Activated T-cell treated with anti-CD3 and anti-CD28 coated beads, Interleukin-2, amount 50 U/mL, for 24 hours (primary cell): ENCODE results near the gene TNFRSF8.

ENCODE experiments used
- DNase-seq: peaks from one replicate; pipeline ENCODE4 v3.0.0-alpha.2; 2020
- H3K27ac Mint-ChIP-seq: 2 replicates; pipeline ENCODE4 v1.8.0; 2020; ENCODE audit warnings: mild to moderate bottlenecking, mixed read lengths
- H3K27me3 Mint-ChIP-seq: 2 replicates; pipeline ENCODE4 v1.8.0; 2020; ENCODE audit warnings: mixed read lengths
- H3K36me3 Mint-ChIP-seq: 2 replicates; pipeline ENCODE4 v1.8.0; 2020; ENCODE audit warnings: low read depth, mixed read lengths
- H3K4me1 Mint-ChIP-seq: 2 replicates; pipeline ENCODE4 v1.8.0; 2020; ENCODE audit warnings: low read depth, mixed read lengths
- H3K4me3 Mint-ChIP-seq: 2 replicates; pipeline ENCODE4 v1.8.0; 2020; ENCODE audit warnings: mild to moderate bottlenecking, moderate library complexity, mixed read lengths
- H3K9me3 Mint-ChIP-seq: 2 replicates; pipeline ENCODE4 v1.8.0; 2020; ENCODE audit warnings: mixed read lengths

Gene TNFRSF8

GRCh38 chr1:12149791-12150175, 86.7 kb downstream of the TNFRSF8 start:
- H3K9me3 Mint-ChIP-seq: peaks cover 12% of the 10 kb centered on the region
- H3K27ac Mint-ChIP-seq: peak overlapping the region; percentile 86
- no peak overlapping the region for H3K4me3 Mint-ChIP-seq
- peaks cover 86% of the 10 kb centered on the region for H3K4me1 Mint-ChIP-seq
- DNase-seq: no peak
- H3K36me3 Mint-ChIP-seq: peaks cover 10% of the 10 kb centered on the region
- H3K27me3 Mint-ChIP-seq: no peaks in the 10 kb centered on the region

GRCh38 chr1:12150456-12151200, 87.5 kb downstream of the TNFRSF8 start:
- Mint-ChIP-seq H3K27ac (peak overlapping the region; percentile 86), H3K36me3 (peaks cover 10% of the 10 kb centered on the region), H3K9me3 (peaks cover 12% of the 10 kb centered on the region), H3K27me3 (no peaks in the 10 kb centered on the region), H3K4me3 (peak overlapping the region; percentile 19), H3K4me1 (peaks cover 87% of the 10 kb centered on the region)
- no peak for DNase-seq

GRCh38 chr1:12151465-12151864, 88.4 kb downstream of the TNFRSF8 start:
- Mint-ChIP-seq H3K4me1 (peaks cover 89% of the 10 kb centered on the region), H3K27me3 (no peaks in the 10 kb centered on the region), H3K9me3 (peaks cover 12% of the 10 kb centered on the region), H3K36me3 (peaks cover 10% of the 10 kb centered on the region), H3K4me3 (no peak overlapping the region), H3K27ac (peak overlapping the region; percentile 86)
- no peak for DNase-seq

- Mint-ChIP-seq H3K4me3 (peak overlapping the region; percentile 2), H3K36me3 (peaks cover 10% of the 10 kb centered on the region), H3K27ac (peak overlapping the region; percentile 75), H3K4me1 (peaks cover 88% of the 10 kb centered on the region), H3K9me3 (peaks cover 12% of the 10 kb centered on the region), H3K27me3 (no peaks in the 10 kb centered on the region)
- DNase-seq: no peak
These were observed 89.2 kb downstream of the TNFRSF8 start for GRCh38 chr1:12152113-12152891.

DNA sequence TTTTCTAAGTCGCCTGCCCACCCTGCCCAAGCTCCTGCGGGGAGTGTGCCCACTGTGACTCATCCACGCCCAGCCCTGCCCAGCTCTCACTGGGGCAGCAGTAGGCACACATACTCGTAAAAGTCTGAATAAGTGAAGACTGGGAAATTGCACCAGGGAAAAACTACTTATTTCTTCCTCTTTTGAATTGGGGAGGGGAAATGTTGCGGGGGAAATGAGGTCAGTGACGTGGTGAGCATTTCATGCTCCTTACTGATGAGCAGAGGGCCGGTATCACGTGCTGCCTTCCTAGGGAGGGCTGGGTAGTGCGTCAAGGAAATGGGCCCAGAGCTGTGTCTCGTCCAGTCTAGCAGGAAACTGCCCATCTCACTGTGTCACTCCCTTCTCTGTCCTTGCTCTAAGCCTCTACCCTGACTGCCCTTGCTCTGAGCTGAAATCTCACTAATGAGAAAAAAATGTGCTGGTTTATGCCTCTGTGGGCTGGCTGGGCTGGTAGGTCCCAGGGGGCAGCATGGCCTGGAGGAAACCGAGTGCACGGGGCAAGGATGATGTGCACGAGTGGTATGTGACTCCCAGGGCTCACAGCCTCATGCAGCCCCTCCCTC, 90.2 kb downstream of the TNFRSF8 start:
- Mint-ChIP-seq H3K4me1 (peaks cover 88% of the 10 kb centered on the region), H3K9me3 (peaks cover 12% of the 10 kb centered on the region), H3K36me3 (peaks cover 10% of the 10 kb centered on the region), H3K27ac (peak overlapping the region; percentile 75), H3K27me3 (no peaks in the 10 kb centered on the region), H3K4me3 (no peak overlapping the region)
- DNase-seq: no peak

DNA sequence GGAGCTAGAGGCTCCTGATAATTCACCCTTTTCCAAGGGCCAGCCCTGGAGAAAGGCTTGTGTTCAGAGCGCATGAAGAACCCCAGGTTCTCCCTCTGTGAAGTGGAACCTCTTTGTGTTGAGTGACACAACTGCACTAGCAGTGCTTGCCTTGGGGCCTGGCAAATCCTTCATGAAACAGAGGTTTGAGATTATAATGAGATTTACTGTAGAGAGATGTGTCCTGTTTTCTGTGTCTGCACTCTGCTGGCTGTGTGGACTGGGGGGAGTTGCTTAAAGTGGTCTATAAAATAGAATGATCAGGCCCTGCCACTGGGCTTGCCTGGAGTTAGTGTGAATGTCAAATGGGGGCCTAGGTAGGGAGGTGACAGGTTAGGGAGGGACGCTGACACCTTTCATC, 92.2 kb downstream of the TNFRSF8 start:
- peaks cover 80% of the 10 kb centered on the region for H3K4me1 Mint-ChIP-seq
- H3K4me3 Mint-ChIP-seq: no peak overlapping the region
- peaks cover 4% of the 10 kb centered on the region for H3K9me3 Mint-ChIP-seq
- no peaks in the 10 kb centered on the region for H3K27me3 Mint-ChIP-seq
- no peak for DNase-seq
- H3K36me3 Mint-ChIP-seq: peaks cover 2% of the 10 kb centered on the region
- peak overlapping the region; percentile 30 for H3K27ac Mint-ChIP-seq

- no peaks in the 10 kb centered on the region for H3K27me3 Mint-ChIP-seq
- H3K9me3 Mint-ChIP-seq: no peaks in the 10 kb centered on the region
- peaks cover 80% of the 10 kb centered on the region for H3K4me1 Mint-ChIP-seq
- H3K27ac Mint-ChIP-seq: peak overlapping the region; percentile 99
- peak; percentile 60 for DNase-seq
- no peaks in the 10 kb centered on the region for H3K36me3 Mint-ChIP-seq
- H3K4me3 Mint-ChIP-seq: peak overlapping the region; percentile 73
These were observed 94.5 kb downstream of the TNFRSF8 start for GRCh38 chr1:12157366-12158231.

GRCh38 chr1:12158357-12159092, 95.4 kb downstream of the TNFRSF8 start:
- Mint-ChIP-seq H3K4me3 (peak overlapping the region; percentile 73), H3K27me3 (no peaks in the 10 kb centered on the region), H3K9me3 (no peaks in the 10 kb centered on the region), H3K4me1 (peaks cover 80% of the 10 kb centered on the region), H3K36me3 (no peaks in the 10 kb centered on the region), H3K27ac (peak overlapping the region; percentile 99)
- DNase-seq: no peak

DNA sequence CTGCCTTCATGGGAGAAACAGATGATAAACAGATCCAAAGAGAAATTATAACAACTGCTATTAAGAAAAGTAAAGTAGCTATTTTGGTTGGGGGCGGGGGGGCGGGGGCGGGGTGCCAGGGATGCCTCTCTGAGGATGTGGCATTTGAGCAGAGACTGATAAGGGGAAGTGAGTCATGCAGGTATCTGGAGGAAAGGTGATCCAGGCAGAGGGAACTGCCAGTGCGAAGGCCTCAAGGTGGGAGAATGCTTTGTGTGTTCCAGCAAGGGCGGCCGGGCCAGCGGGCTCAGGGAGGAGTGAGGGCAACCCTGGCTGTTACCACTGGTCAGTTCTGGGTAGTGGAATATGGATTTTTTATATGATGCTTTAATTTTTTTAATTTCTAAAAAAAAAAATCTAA, 96.7 kb downstream of the TNFRSF8 start:
- no peak overlapping the region for H3K4me3 Mint-ChIP-seq
- no peaks in the 10 kb centered on the region for H3K36me3 Mint-ChIP-seq
- no peaks in the 10 kb centered on the region for H3K27me3 Mint-ChIP-seq
- H3K27ac Mint-ChIP-seq: peak overlapping the region; percentile 83
- H3K4me1 Mint-ChIP-seq: peaks cover 89% of the 10 kb centered on the region
- no peaks in the 10 kb centered on the region for H3K9me3 Mint-ChIP-seq
- no peak for DNase-seq

GRCh38 chr1:12161324-12161661, 98.2 kb downstream of the TNFRSF8 start:
- no peaks in the 10 kb centered on the region for H3K9me3 Mint-ChIP-seq
- no peaks in the 10 kb centered on the region for H3K27me3 Mint-ChIP-seq
- peak overlapping the region; percentile 48 for H3K4me3 Mint-ChIP-seq
- no peaks in the 10 kb centered on the region for H3K36me3 Mint-ChIP-seq
- H3K27ac Mint-ChIP-seq: peak overlapping the region; percentile 93
- DNase-seq: no peak
- peaks cover 83% of the 10 kb centered on the region for H3K4me1 Mint-ChIP-seq

GRCh38 chr1:12161662-12162458, 98.8 kb downstream of the TNFRSF8 start:
- peak; percentile 81 for DNase-seq
- Mint-ChIP-seq H3K4me1 (peaks cover 82% of the 10 kb centered on the region), H3K9me3 (no peaks in the 10 kb centered on the region), H3K36me3 (no peaks in the 10 kb centered on the region), H3K4me3 (peak overlapping the region; percentile 48), H3K27ac (peak overlapping the region; percentile 93), H3K27me3 (no peaks in the 10 kb centered on the region)

GRCh38 chr1:12162459-12163137, 99.5 kb downstream of the TNFRSF8 start:
- no peaks in the 10 kb centered on the region for H3K27me3 Mint-ChIP-seq
- H3K4me3 Mint-ChIP-seq: peak overlapping the region; percentile 43
- DNase-seq: no peak
- H3K4me1 Mint-ChIP-seq: peaks cover 76% of the 10 kb centered on the region
- no peaks in the 10 kb centered on the region for H3K9me3 Mint-ChIP-seq
- H3K27ac Mint-ChIP-seq: peak overlapping the region; percentile 93
- peaks cover 3% of the 10 kb centered on the region for H3K36me3 Mint-ChIP-seq

DNA sequence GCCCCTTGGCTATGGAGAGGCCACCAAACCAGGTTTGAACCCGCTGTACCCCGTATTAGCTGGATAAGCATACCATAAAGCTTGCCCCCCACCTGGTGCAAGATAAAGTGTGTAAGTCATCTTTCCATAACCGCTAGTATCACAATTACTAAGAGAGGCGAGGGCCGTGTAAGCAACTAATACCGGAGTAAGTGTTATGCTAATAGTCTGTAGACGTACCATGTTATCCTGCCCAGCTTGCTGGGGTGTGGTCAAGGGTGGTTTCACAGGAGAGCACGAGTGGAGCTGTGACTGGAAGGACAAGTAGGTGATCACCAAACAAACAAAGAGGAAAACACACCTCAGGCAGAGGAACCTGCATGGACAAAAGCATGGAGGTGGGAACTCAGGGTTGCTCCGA, 100.1 kb downstream of the TNFRSF8 start:
- H3K36me3 Mint-ChIP-seq: peaks cover 9% of the 10 kb centered on the region
- DNase-seq: no peak
- peaks cover 74% of the 10 kb centered on the region for H3K4me1 Mint-ChIP-seq
- H3K27ac Mint-ChIP-seq: peak overlapping the region; percentile 93
- H3K27me3 Mint-ChIP-seq: no peaks in the 10 kb centered on the region
- H3K4me3 Mint-ChIP-seq: peak overlapping the region; percentile 9
- H3K9me3 Mint-ChIP-seq: no peaks in the 10 kb centered on the region
